ENCODE data around the gene SIL1.

SIL1 gene

DNA sequence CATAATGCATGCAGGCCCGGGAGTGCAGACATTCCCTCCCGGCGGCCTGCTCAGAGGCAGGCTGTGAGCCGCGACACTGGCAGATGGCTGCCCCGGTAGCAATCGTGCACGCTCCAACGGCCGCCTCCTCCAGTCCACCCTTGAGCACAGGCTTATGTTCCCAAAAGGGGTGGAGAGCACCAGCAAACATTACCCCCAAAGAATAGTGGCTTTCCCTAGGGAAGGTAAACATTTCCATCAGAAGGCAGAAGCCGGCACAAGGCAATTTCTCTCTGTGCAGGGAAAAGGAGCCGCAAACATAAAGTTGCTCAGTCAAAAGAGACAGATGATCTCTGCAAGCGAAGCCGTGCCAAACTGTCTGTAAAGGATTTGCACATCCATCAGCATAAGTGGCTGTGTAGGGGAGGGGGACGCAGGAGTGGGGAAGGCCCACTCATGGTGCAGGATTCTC, 92.5 kb downstream of the SIL1 start:
- DNase-seq (ENCODE audit: extremely low spot score) = no peak
- ChIA-PET POLR2A (no interaction called here), CTCF (no interaction called here)
- no peak for TF ChIP-seq L3MBTL2 (conservative IDR thresholded peaks at IDR 0.05)
- no peak for TF ChIP-seq TARDBP (IDR thresholded peaks at IDR 0.05)
- no peak for TF ChIP-seq SUZ12 (IDR thresholded peaks at IDR 0.05)
- TF ChIP-seq ZNF384 (IDR thresholded peaks at IDR 0.05) = no peak
- no peak for TF ChIP-seq ARNT (IDR thresholded peaks at IDR 0.05)
- TF ChIP-seq NFRKB (IDR thresholded peaks at IDR 0.05) = no peak
- no peak for TF ChIP-seq HDGF (IDR thresholded peaks at IDR 0.05; ENCODE audit: borderline replicate concordance)
- no peak for TF ChIP-seq FOXM1 (IDR thresholded peaks at IDR 0.05; ENCODE audit: borderline replicate concordance)
- no peak for TF ChIP-seq FOXA1 (IDR thresholded peaks at IDR 0.05)

DNA sequence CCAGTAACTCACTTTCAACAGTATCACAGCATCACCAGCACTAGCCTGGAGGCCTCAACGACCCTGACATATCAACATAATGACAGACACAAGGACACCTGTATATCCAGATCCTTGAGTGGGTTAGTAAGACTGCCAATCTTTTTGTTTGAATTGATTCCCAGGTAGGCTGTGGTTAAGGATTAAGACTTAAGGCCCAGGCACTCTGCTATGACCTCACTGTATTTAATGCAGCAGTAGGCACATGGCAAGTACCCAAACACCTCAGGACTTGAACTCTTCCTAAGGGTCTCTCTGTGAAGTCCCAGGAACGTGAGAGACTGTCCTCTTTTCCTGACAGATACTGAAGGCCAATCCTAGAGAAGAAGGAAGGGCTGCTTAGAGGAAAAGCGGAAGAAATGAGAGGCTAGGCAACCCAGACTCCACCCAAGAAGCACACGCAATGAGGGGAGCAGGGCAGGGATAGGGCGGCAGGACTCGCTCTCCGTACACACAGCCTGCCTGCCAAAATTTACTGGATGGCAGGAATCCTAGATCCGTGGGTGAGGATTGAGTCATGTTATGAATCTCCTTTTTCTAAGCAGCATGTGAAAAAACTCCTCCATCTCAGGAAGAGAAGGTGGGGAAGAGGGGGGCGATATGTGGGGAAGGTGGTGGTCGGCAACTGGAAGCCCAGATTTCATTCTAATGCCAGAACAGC, 93.4 kb downstream of the SIL1 start:
- ChIA-PET CTCF (no interaction called here), POLR2A (no interaction called here)
- DNase-seq (ENCODE audit: extremely low spot score) = no peak
- no peak for TF ChIP-seq SP1 (IDR thresholded peaks at IDR 0.05)
- no peak for TF ChIP-seq ZNF384 (IDR thresholded peaks at IDR 0.05)
- no peak for TF ChIP-seq L3MBTL2 (conservative IDR thresholded peaks at IDR 0.05)
- TF ChIP-seq ELF4 (IDR thresholded peaks at IDR 0.05) = no peak
- TF ChIP-seq NFRKB (IDR thresholded peaks at IDR 0.05) = no peak
- TF ChIP-seq SUZ12 (IDR thresholded peaks at IDR 0.05) = no peak
- no peak for TF ChIP-seq ARNT (IDR thresholded peaks at IDR 0.05)
- no peak for TF ChIP-seq FOXA1 (IDR thresholded peaks at IDR 0.05)
- TF ChIP-seq FOXM1 (IDR thresholded peaks at IDR 0.05; ENCODE audit: borderline replicate concordance) = no peak
- no peak for TF ChIP-seq BHLHE40 (IDR thresholded peaks at IDR 0.05; ENCODE audit: borderline replicate concordance)
- TF ChIP-seq LEF1 (IDR thresholded peaks at IDR 0.05; ENCODE audit: borderline replicate concordance) = no peak
- no peak for TF ChIP-seq CTBP1 (IDR thresholded peaks at IDR 0.05; ENCODE audit: borderline replicate concordance)
- TF ChIP-seq FOXK2 (IDR thresholded peaks at IDR 0.05) = no peak
- TF ChIP-seq HDGF (IDR thresholded peaks at IDR 0.05; ENCODE audit: borderline replicate concordance) = no peak
- TF ChIP-seq TARDBP (IDR thresholded peaks at IDR 0.05) = no peak
- TF ChIP-seq, protein P1, sequence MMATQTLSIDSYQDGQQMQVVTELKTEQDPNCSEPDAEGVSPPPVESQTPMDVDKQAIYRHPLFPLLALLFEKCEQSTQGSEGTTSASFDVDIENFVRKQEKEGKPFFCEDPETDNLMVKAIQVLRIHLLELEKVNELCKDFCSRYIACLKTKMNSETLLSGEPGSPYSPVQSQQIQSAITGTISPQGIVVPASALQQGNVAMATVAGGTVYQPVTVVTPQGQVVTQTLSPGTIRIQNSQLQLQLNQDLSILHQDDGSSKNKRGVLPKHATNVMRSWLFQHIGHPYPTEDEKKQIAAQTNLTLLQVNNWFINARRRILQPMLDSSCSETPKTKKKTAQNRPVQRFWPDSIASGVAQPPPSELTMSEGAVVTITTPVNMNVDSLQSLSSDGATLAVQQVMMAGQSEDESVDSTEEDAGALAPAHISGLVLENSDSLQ (IDR thresholded peaks at IDR 0.05) = no peak

DNA sequence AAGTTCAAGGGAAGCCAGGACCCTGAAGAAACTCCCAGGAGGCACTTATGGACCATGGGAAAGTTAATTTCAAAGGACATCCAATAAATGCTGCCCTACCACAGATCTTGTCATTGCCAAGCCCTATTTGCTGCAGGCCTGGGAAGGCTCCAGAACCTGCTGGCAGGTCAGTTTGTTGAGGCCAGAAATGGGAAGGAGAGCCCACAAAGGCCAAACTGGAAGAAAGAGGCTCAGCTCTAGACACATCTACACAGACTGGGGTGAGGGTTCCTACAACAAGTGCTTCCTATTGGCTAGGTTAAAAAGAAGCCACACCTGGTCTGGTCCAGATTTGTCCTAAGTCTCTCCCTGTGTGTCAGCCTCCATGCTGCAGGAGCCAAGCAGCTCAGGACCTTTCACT, 94.4 kb downstream of the SIL1 start:
- POLR2A ChIA-PET = no interaction called here
- CTCF ChIA-PET = no interaction called here

DNA sequence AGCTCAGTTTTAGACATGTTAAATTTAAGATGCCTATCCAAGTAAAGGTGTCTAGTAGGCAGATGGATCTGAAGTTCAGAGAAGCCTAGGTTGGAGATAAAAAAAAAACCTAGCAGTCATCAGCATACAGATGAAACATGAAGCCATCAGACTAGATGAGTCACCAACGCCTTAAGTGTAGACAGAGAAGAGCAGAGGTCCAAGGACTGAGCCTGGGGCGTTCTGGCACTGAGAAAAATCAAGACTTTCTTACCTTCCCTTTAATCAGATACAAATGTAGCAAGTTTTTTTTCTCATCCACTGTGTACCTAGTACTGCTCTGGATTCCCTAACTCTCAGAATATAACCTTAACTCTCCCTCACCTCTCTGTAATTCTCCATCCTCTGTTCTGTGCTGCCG, 97.3 kb downstream of the SIL1 start:
- ChIA-PET POLR2A (interaction anchor here (1.1 kb wide), 1 partner anchor 227 kb away, joined by 3 read pairs; no protein-coding TSS in a partner anchor), CTCF (no interaction called here)
- no peak for DNase-seq (ENCODE audit: extremely low spot score)
- TF ChIP-seq TARDBP (IDR thresholded peaks at IDR 0.05) (no peak), BHLHE40 (IDR thresholded peaks at IDR 0.05; ENCODE audit: borderline replicate concordance) (no peak), FOXM1 (IDR thresholded peaks at IDR 0.05; ENCODE audit: borderline replicate concordance) (no peak), ARNT (IDR thresholded peaks at IDR 0.05) (no peak), ELF4 (IDR thresholded peaks at IDR 0.05) (no peak), CTBP1 (IDR thresholded peaks at IDR 0.05; ENCODE audit: borderline replicate concordance) (no peak), FOXK2 (IDR thresholded peaks at IDR 0.05) (no peak), SUZ12 (IDR thresholded peaks at IDR 0.05) (no peak), NFRKB (IDR thresholded peaks at IDR 0.05) (no peak), L3MBTL2 (conservative IDR thresholded peaks at IDR 0.05) (no peak), FOXA1 (IDR thresholded peaks at IDR 0.05) (no peak), SP1 (IDR thresholded peaks at IDR 0.05) (no peak), LEF1 (IDR thresholded peaks at IDR 0.05; ENCODE audit: borderline replicate concordance) (no peak), HDGF (IDR thresholded peaks at IDR 0.05; ENCODE audit: borderline replicate concordance) (no peak), ZNF384 (IDR thresholded peaks at IDR 0.05) (no peak)
- TF ChIP-seq, protein P1 (IDR thresholded peaks at IDR 0.05) = no peak

More for the DNA sequence above, 94.4 kb downstream of the SIL1 start:
- no peak for DNase-seq (ENCODE audit: extremely low spot score)
- TF ChIP-seq FOXA1 (IDR thresholded peaks at IDR 0.05) (no peak), BHLHE40 (IDR thresholded peaks at IDR 0.05; ENCODE audit: borderline replicate concordance) (no peak), ZNF384 (IDR thresholded peaks at IDR 0.05) (no peak), FOXK2 (IDR thresholded peaks at IDR 0.05) (no peak), TARDBP (IDR thresholded peaks at IDR 0.05) (no peak), LEF1 (IDR thresholded peaks at IDR 0.05; ENCODE audit: borderline replicate concordance) (no peak), L3MBTL2 (conservative IDR thresholded peaks at IDR 0.05) (no peak), CTBP1 (IDR thresholded peaks at IDR 0.05; ENCODE audit: borderline replicate concordance) (no peak)
- TF ChIP-seq, protein P1 (IDR thresholded peaks at IDR 0.05) = no peak

DNA sequence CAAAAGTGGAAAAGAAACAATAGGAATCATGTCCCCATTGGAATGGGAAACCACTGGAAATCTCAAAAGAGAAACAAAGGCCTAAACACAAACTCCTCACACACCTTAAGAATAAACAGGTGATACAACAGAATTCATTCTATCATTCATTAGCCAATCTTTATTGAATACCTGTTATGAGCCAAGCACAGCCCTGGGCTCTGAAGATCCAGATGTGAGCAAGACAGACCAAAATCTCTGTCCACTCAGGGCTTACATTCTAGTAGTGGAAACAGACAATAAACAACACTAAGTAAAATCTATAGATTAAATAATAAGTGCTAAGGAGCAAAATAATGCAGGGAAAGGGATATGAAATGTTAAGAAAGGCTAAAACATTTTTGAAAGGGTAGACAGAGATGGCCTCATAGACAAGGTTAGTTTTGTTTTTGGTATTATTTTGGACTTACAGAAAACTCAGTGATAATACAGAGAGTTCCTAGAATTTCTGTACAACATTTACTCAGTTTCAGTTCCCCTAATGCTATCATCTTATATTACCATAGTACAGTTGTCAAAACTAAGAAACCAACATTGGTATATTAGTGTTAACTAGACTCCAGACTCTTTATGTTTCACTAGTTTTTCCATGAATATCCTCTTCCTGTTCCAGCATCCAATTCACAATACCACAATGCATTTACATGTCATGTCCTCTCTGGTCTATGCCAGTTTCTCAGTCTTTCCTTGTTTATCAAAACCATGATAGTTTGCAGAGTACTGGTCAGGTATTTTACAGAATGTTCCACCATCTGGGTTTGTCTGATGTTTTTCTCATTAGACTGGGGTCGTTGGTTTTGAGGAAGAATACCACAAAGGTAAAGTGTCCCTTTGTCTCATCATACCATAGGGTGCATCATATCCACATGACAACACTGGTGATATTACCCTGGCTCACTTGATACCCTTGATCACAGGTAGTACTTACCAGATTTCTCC, 103.7 kb downstream of the SIL1 start:
- ChIA-PET CTCF (no interaction called here), POLR2A (interaction anchor here (0.6 kb wide), 1 partner anchor 44 kb away, joined by 3 read pairs; no protein-coding TSS in a partner anchor)

More for the DNA sequence above, 103.7 kb downstream of the SIL1 start:
- TF ChIP-seq FOXA1 (IDR thresholded peaks at IDR 0.05) = no peak
- TF ChIP-seq FOXK2 (IDR thresholded peaks at IDR 0.05) = no peak
- no peak for TF ChIP-seq SUZ12 (IDR thresholded peaks at IDR 0.05)
- TF ChIP-seq ZNF384 (IDR thresholded peaks at IDR 0.05) = no peak
- TF ChIP-seq ELF4 (IDR thresholded peaks at IDR 0.05) = no peak
- no peak for TF ChIP-seq TARDBP (IDR thresholded peaks at IDR 0.05)
- no peak for TF ChIP-seq CTBP1 (IDR thresholded peaks at IDR 0.05; ENCODE audit: borderline replicate concordance)
- TF ChIP-seq FOXM1 (IDR thresholded peaks at IDR 0.05; ENCODE audit: borderline replicate concordance) = no peak
- TF ChIP-seq L3MBTL2 (conservative IDR thresholded peaks at IDR 0.05) = no peak
- TF ChIP-seq HDGF (IDR thresholded peaks at IDR 0.05; ENCODE audit: borderline replicate concordance) = no peak
- no peak for TF ChIP-seq SP1 (IDR thresholded peaks at IDR 0.05)
- TF ChIP-seq, protein P1 (IDR thresholded peaks at IDR 0.05) = no peak
- no peak for TF ChIP-seq BHLHE40 (IDR thresholded peaks at IDR 0.05; ENCODE audit: borderline replicate concordance)
- TF ChIP-seq NFRKB (IDR thresholded peaks at IDR 0.05) = no peak
- no peak for TF ChIP-seq LEF1 (IDR thresholded peaks at IDR 0.05; ENCODE audit: borderline replicate concordance)
- no peak for TF ChIP-seq ARNT (IDR thresholded peaks at IDR 0.05)
- DNase-seq (ENCODE audit: extremely low spot score) = no peak

All from HEK293T (cell line).